Measurements from ENCODE around the gene MLIP.
"Not testable (repeated sequence)": the region's sequence is repeated elsewhere in the genome, so short reads cannot be mapped to it uniquely, and the experiment has no call there.

The MLIP gene

GRCh38 chr6:54151861-54152260 lies 40.6 kb downstream of the MLIP start:
- DNase-seq (ENCODE audit: low read depth in 3 of 3), result no peak

GRCh38 chr6:54156650-54157250 lies 45.5 kb downstream of the MLIP start:
- no peak for DNase-seq (ENCODE audit: low read depth in 3 of 3)

- no peak for DNase-seq (ENCODE audit: low read depth in 3 of 3)
Observed at GRCh38 chr6:54157405-54157804, 46.2 kb downstream of the MLIP start.

- DNase-seq (ENCODE audit: low read depth in 3 of 3), result no peak
Observed at GRCh38 chr6:54173089-54173488, 61.8 kb downstream of the MLIP start.

GRCh38 chr6:54179152-54179551 lies 67.9 kb downstream of the MLIP start:
- no peak for DNase-seq (ENCODE audit: low read depth in 3 of 3)

- no peak for DNase-seq (ENCODE audit: low read depth in 3 of 3)
Observed at GRCh38 chr6:54183616-54184015, 72.4 kb downstream of the MLIP start.

- no peak for DNase-seq (ENCODE audit: low read depth in 3 of 3)
Observed at GRCh38 chr6:54185885-54186284, 74.6 kb downstream of the MLIP start.

- no peak for DNase-seq (ENCODE audit: low read depth in 3 of 3)
Observed at GRCh38 chr6:54188846-54189245, 77.6 kb downstream of the MLIP start.

- no peak for DNase-seq (ENCODE audit: low read depth in 3 of 3)
Observed at GRCh38 chr6:54191461-54191860, 80.2 kb downstream of the MLIP start.

GRCh38 chr6:54192993-54193392 lies 81.8 kb downstream of the MLIP start:
- no peak for DNase-seq (ENCODE audit: low read depth in 3 of 3)

- no peak for DNase-seq (ENCODE audit: low read depth in 3 of 3)
Observed at GRCh38 chr6:54193560-54193959, 82.3 kb downstream of the MLIP start.

- no peak for DNase-seq (ENCODE audit: low read depth in 3 of 3)
Observed at GRCh38 chr6:54194067-54194466, 82.8 kb downstream of the MLIP start.

- no peak for DNase-seq (ENCODE audit: low read depth in 3 of 3)
Observed at GRCh38 chr6:54195637-54196036, 84.4 kb downstream of the MLIP start.

- DNase-seq (ENCODE audit: low read depth in 3 of 3), result no peak
Observed at GRCh38 chr6:54196905-54197304, 85.7 kb downstream of the MLIP start.

- DNase-seq (ENCODE audit: low read depth in 3 of 3), result no peak
Observed at GRCh38 chr6:54198134-54198533, 86.9 kb downstream of the MLIP start.

- DNase-seq (ENCODE audit: low read depth in 3 of 3), result not testable (repeated sequence)
Observed at GRCh38 chr6:54203474-54204035, 92.3 kb downstream of the MLIP start.

GRCh38 chr6:54204921-54205591 lies 93.8 kb downstream of the MLIP start:
- DNase-seq (ENCODE audit: low read depth in 3 of 3), result no peak

GRCh38 chr6:54206510-54206909 lies 95.3 kb downstream of the MLIP start:
- no peak for DNase-seq (ENCODE audit: low read depth in 3 of 3)

- not testable (repeated sequence) for DNase-seq (ENCODE audit: low read depth in 3 of 3)
Observed at GRCh38 chr6:54209983-54210382, 98.7 kb downstream of the MLIP start.

GRCh38 chr6:54214286-54214685 lies 103.0 kb downstream of the MLIP start:
- no peak for DNase-seq (ENCODE audit: low read depth in 3 of 3)

GRCh38 chr6:54216336-54216735 lies 105.1 kb downstream of the MLIP start:
- no peak for DNase-seq (ENCODE audit: low read depth in 3 of 3)

GRCh38 chr6:54217018-54217417 lies 105.8 kb downstream of the MLIP start:
- no peak for DNase-seq (ENCODE audit: low read depth in 3 of 3)

GRCh38 chr6:54222217-54222616 lies 111.0 kb downstream of the MLIP start:
- DNase-seq (ENCODE audit: low read depth in 3 of 3), result no peak

All from stimulated activated CD4-positive, alpha-beta T cell treated with anti-CD3 and anti-CD28 coated beads, TNF-alpha, amount 100 ng/mL, for 24 hours (primary cell).